OCI-LY7 (cell line): Measurements from ENCODE around the gene IL36B.

Experiments used
- EZH2phosphoT487 ChIP-seq: fragments of 200-600 bp; sonication (generic); IDR thresholded peaks from 2 replicates; pipeline ENCODE4 v1.6.1; 2018; ENCODE audit warnings: low read depth, borderline replicate concordance, mild to moderate bottlenecking, mixed run types, antibody characterized with exemption, low read length, moderate library complexity, mixed read lengths
- TF ChIP-seq, protein P1 (sequence below): fragments of 200-600 bp; sonication (generic); conservative IDR thresholded peaks from 2 replicates; pipeline ENCODE4 v1.5.1; 2014; ENCODE audit warnings: mild to moderate bottlenecking, antibody characterized with exemption, low read length, moderate library complexity, mixed read lengths

- TF ChIP-seq EZH2phosphoT487: no peak
- TF ChIP-seq, protein P1, sequence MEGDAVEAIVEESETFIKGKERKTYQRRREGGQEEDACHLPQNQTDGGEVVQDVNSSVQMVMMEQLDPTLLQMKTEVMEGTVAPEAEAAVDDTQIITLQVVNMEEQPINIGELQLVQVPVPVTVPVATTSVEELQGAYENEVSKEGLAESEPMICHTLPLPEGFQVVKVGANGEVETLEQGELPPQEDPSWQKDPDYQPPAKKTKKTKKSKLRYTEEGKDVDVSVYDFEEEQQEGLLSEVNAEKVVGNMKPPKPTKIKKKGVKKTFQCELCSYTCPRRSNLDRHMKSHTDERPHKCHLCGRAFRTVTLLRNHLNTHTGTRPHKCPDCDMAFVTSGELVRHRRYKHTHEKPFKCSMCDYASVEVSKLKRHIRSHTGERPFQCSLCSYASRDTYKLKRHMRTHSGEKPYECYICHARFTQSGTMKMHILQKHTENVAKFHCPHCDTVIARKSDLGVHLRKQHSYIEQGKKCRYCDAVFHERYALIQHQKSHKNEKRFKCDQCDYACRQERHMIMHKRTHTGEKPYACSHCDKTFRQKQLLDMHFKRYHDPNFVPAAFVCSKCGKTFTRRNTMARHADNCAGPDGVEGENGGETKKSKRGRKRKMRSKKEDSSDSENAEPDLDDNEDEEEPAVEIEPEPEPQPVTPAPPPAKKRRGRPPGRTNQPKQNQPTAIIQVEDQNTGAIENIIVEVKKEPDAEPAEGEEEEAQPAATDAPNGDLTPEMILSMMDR: no peak
Observed at GRCh38 chr2:113098041-113098440, 45.4 kb upstream of the IL36B start.
